Smooth muscle cell (in vitro differentiated cells): ENCODE results near the gene ACTR1B. TPM values are rescaled to one million over a fixed set of nuclear protein-coding genes. Genes with fewer than 3 reads are reported as not detected.

Source experiments
- DNase-seq: peaks from one replicate; lab custom pipeline; 2025; ENCODE audit not compliant: unreplicated experiment; lab: John Stamatoyannopoulos, UW
- H2AFZ ChIP-seq: fragments of 200-600 bp; sonication (generic); 2 replicates; pipeline ENCODE4 v1.6.0; 2016; ENCODE audit warnings: antibody characterized with exemption, low read depth, mild to moderate bottlenecking
- H3F3A ChIP-seq: fragments of 200-600 bp; sonication (generic); 2 replicates; pipeline ENCODE4 v1.6.0; 2017; ENCODE audit warnings: antibody characterized with exemption, low read depth
- H3K27ac ChIP-seq: fragments of 200-600 bp; sonication (generic); 2 replicates; pipeline ENCODE4 v1.5.1; 2016; ENCODE audit warnings: low read depth, mild to moderate bottlenecking
- H3K27me3 ChIP-seq: fragments of 200-600 bp; sonication (generic); 2 replicates; pipeline ENCODE4 v1.6.1; 2016; ENCODE audit warnings: low read depth, mild to moderate bottlenecking
- H3K36me3 ChIP-seq: fragments of 200-600 bp; sonication (generic); 2 replicates; pipeline ENCODE4 v1.5.1; 2016; ENCODE audit warnings: low read depth
- H3K4me1 ChIP-seq: fragments of 200-600 bp; sonication (generic); 2 replicates; pipeline ENCODE4 v1.5.1; 2016; ENCODE audit warnings: low read depth
- H3K4me2 ChIP-seq: fragments of 200-600 bp; sonication (generic); 2 replicates; pipeline ENCODE4 v1.6.0; 2016; ENCODE audit warnings: mild to moderate bottlenecking
- H3K4me3 ChIP-seq: fragments of 200-600 bp; sonication (generic); 2 replicates; pipeline ENCODE4 v1.5.1; 2016; ENCODE audit warnings: mild to moderate bottlenecking
- H3K79me2 ChIP-seq: fragments of 200-600 bp; sonication (generic); 2 replicates; pipeline ENCODE4 v1.6.0; 2016; ENCODE audit warnings: low read depth, mild to moderate bottlenecking
- H3K9ac ChIP-seq: fragments of 200-600 bp; sonication (generic); 2 replicates; pipeline ENCODE4 v1.6.0; 2016; ENCODE audit warnings: low read depth
- H3K9me3 ChIP-seq: fragments of 200-600 bp; sonication (generic); replicated peaks from 2 replicates; pipeline ENCODE4 v1.5.1; 2016; ENCODE audit warnings: low read depth
- H4K20me1 ChIP-seq: fragments of 200-600 bp; sonication (generic); 2 replicates; pipeline ENCODE4 v1.6.0; 2016; ENCODE audit warnings: low read depth
- CTCF ChIP-seq: fragments of 200-600 bp; sonication (generic); IDR thresholded peaks from 2 replicates; pipeline ENCODE4 v1.5.1; 2017; ENCODE audit warnings: borderline replicate concordance, mild to moderate bottlenecking, antibody characterized with exemption; ENCODE audit not compliant: insufficient read depth, poor library complexity, severe bottlenecking
- WGBS: methylation state at CpG from one replicate; pipeline ENCODE4 v1.1.7; 2016; ENCODE audit warnings: low lambda C conversion rate; 5-methylcytosine and 5-hydroxymethylcytosine counted together
- polyA plus RNA-seq: library from polyadenylated mRNA; unstranded; fragments of >200 nt; fragmentation: Nextera tagmentation; extraction: Ambion mirVana; gene quantifications from 2 replicates; pipeline ENCODE4 v1.2.1, GENCODE V29; 2016
- total RNA-seq: library from RNA; depleted of rRNA; stranded (reverse); fragments of >200 nt; gene quantifications from 2 replicates; pipeline ENCODE4 v1.2.3, GENCODE V29; 2014

Gene ACTR1B
- total and polyA plus RNA-seq, 2 experiments from 2014 or later = 20.8 to 43.7 TPM

DNA sequence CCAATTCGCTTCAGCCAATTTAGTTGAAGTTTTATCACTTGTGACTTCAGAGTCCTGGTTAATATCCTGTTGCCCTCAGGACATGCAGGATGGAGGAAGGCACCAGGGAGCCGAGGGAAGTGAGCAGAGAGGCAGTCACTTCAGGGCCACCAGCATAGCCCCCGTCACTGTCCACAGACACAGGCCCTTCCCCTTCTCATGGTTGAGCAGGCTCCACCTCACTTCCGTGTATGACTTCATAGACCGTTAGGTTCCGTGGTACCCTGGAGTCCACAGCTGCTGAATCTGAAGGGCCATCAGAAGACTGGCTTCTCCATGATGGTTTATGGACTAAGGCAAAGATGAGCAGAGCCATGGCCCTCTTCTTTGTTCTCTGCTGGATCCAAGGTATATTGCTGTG lies 5.6 kb upstream of the ACTR1B start, which contains the start of gene C2orf92:
Gene C2orf92 (plus strand): TSS at position 266 of the 400 bp plus-strand sequence. CDS start 76 bp downstream, at position 342.
- H3K4me1 ChIP-seq = no peaks in the 10 kb centered on the region
- no peak within 1 kb of the TSS for H3K27ac ChIP-seq
- H3K9me3 ChIP-seq = no peaks in the 10 kb centered on the region
- WGBS = 86% methylated on average over 6 of the region's 6 CpGs
- no peak for DNase-seq
- no peaks in the 10 kb centered on the region for H4K20me1 ChIP-seq
- no peak within 1 kb of the TSS for H2AFZ ChIP-seq
- no peaks in the 10 kb centered on the region for H3K79me2 ChIP-seq
- no peaks in the 10 kb centered on the region for H3K36me3 ChIP-seq
- no peak within 1 kb of the TSS for H3K4me3 ChIP-seq
- no peaks in the 10 kb centered on the region for H3F3A ChIP-seq
- no peak within 1 kb of the TSS for H3K4me2 ChIP-seq
- TF ChIP-seq CTCF = no peak
- no peak within 1 kb of the TSS for H3K9ac ChIP-seq
- no peaks in the 10 kb centered on the region for H3K27me3 ChIP-seq

DNA sequence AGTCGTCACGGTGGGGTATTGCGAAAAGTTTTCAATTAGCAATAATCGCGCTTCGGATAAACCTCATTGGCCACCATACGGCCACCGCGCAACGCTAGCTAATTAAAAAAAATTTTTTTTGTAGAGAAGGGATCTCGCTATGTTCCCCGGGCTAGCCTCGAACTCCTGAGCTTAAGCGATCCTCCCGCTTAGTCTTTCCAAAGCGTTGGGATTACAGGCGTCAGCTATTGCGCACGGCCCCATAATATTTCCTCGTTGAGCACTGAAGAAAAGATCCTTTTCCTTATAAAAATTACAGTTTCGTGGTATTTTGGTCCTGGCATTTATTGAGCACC lies 759 bp upstream of the ACTR1B start:
- no peaks in the 10 kb centered on the region for H3K27me3 ChIP-seq
- peak overlapping the region; percentile 73 for H2AFZ ChIP-seq
- H3F3A ChIP-seq = peaks cover 12% of the 10 kb centered on the region
- H4K20me1 ChIP-seq = peaks cover 21% of the 10 kb centered on the region
- no peak for DNase-seq
- H3K4me1 ChIP-seq = peaks cover 7% of the 10 kb centered on the region
- H3K79me2 ChIP-seq = peaks cover 20% of the 10 kb centered on the region
- H3K27ac ChIP-seq = peak overlapping the region; percentile 94
- no peaks in the 10 kb centered on the region for H3K36me3 ChIP-seq
- peak overlapping the region; percentile 72 for H3K4me3 ChIP-seq
- H3K4me2 ChIP-seq = peak overlapping the region; percentile 82
- no peak for TF ChIP-seq CTCF
- 7% methylated on average over 21 of the region's 21 CpGs for WGBS
- H3K9ac ChIP-seq = peak overlapping the region; percentile 94
- no peaks in the 10 kb centered on the region for H3K9me3 ChIP-seq

DNA sequence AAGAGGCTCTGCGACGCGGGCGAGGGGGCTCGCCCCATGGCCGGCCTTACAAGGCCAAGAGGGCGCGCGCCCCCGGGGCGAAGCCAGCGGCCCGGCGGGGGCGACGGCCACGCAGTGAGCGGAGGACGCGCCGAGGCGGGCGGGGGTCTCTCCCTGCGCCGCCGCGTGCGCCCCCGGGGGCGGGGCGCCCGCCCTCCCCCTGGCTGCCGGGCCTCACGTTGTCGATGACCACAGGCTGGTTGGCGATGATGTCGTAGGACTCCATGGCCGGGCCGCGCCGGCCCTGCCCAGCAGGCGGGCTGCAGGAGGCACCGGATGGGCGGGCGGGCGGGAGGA lies 250 bp downstream of the ACTR1B start:
- WGBS = 0% methylated on average over 1 of the region's 46 CpGs
- peak overlapping the region; percentile 94 for H3K27ac ChIP-seq
- H3K79me2 ChIP-seq = peaks cover 20% of the 10 kb centered on the region

More for the DNA sequence above, 250 bp downstream of the ACTR1B start:
- Histone ChIP-seq H3K4me3 (peak overlapping the region; percentile 72), H2AFZ (peak overlapping the region; percentile 1), H3K4me2 (peak overlapping the region; percentile 82), H3F3A (peaks cover 12% of the 10 kb centered on the region), H3K9ac (peak overlapping the region; percentile 94), H3K9me3 (no peaks in the 10 kb centered on the region), H3K4me1 (peaks cover 7% of the 10 kb centered on the region), H3K27me3 (no peaks in the 10 kb centered on the region), H4K20me1 (peaks cover 21% of the 10 kb centered on the region), H3K36me3 (no peaks in the 10 kb centered on the region)
- no peak for DNase-seq
- no peak for TF ChIP-seq CTCF
